Measurements from ENCODE around the gene ACP7.

Gene ACP7

DNA sequence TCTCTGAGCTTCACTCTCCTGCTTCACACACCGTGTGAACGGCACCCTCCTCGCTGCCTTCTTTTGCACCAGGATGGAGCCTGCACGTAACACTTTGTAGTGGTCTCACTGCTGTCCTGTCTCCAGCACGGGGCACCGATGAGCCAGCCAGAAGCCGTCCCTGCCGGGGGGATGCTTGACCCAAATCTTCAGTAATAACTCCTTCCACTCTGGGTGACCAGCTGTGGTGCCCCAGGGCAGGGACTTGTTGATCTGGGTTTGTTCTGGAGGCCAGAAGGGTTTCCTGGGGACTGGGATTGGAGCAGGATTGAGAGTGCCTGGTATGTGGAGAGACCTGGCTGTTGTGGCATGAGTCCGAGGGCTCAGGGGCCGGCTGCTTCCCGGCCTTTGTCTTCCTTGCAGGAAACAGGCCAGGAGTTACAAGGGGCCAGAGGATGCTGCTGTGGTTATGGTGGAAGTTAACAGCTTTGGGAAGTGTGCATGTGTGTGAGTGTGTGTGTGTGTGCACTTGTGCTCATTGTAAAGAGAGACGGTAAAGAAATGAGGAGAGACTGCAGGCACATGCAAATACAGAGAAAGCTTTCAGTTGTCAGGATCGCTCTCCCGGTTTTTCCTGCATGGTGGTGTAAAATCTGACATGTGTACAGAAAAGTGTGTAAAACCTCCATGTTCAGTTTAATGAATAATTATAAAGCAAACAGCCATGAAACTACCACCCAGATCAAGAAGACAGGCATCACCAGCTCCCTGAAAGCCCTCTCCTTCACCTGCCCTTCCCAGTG is 60.3 kb downstream of the ACP7 start:
- H3K4me3 ChIP-seq (ENCODE audit: low read length): no peak overlapping the region
- TF ChIP-seq, protein P1, sequence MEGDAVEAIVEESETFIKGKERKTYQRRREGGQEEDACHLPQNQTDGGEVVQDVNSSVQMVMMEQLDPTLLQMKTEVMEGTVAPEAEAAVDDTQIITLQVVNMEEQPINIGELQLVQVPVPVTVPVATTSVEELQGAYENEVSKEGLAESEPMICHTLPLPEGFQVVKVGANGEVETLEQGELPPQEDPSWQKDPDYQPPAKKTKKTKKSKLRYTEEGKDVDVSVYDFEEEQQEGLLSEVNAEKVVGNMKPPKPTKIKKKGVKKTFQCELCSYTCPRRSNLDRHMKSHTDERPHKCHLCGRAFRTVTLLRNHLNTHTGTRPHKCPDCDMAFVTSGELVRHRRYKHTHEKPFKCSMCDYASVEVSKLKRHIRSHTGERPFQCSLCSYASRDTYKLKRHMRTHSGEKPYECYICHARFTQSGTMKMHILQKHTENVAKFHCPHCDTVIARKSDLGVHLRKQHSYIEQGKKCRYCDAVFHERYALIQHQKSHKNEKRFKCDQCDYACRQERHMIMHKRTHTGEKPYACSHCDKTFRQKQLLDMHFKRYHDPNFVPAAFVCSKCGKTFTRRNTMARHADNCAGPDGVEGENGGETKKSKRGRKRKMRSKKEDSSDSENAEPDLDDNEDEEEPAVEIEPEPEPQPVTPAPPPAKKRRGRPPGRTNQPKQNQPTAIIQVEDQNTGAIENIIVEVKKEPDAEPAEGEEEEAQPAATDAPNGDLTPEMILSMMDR (IDR thresholded peaks at IDR 0.05; ENCODE audit: low read length): no peak
- TF ChIP-seq EZH2phosphoT487 (IDR thresholded peaks at IDR 0.05; ENCODE audit: low read length) (no peak), EZH2 (optimal IDR thresholded peaks at IDR 0.05; ENCODE audit: low read depth, low read length) (no peak)
- no peaks in the 10 kb centered on the region for H4K20me1 ChIP-seq (ENCODE audit: insufficient read depth, low read length)
- H3K9me3 ChIP-seq (replicated peaks; ENCODE audit: insufficient read depth, low read length): no peaks in the 10 kb centered on the region
- H3K79me2 ChIP-seq (ENCODE audit: low read length): peaks cover 39% of the 10 kb centered on the region
- H3K9ac ChIP-seq (ENCODE audit: low read length): no peak overlapping the region
- no peaks in the 10 kb centered on the region for H3K27me3 ChIP-seq (replicated peaks; ENCODE audit: insufficient read depth, low read length)
- H3K4me2 ChIP-seq (ENCODE audit: low read depth, low read length): no peak overlapping the region
- H3K4me1 ChIP-seq (ENCODE audit: low read length): no peaks in the 10 kb centered on the region
- H3F3A ChIP-seq (ENCODE audit: insufficient read depth, low read length): no peaks in the 10 kb centered on the region
- H3K9me2 ChIP-seq (replicated peaks; ENCODE audit: insufficient read depth, low read length): no peaks in the 10 kb centered on the region
- H3K27ac ChIP-seq (ENCODE audit: low read length): no peak overlapping the region
- H3K36me3 ChIP-seq (replicated peaks; ENCODE audit: insufficient read depth, low read length): no peaks in the 10 kb centered on the region
- H2AFZ ChIP-seq (ENCODE audit: low read length): no peak overlapping the region
- DNase-seq: no peak

- Histone ChIP-seq H3K27ac (ENCODE audit: low read length) (no peak overlapping the region), H2AFZ (ENCODE audit: low read length) (no peak overlapping the region), H3K4me3 (ENCODE audit: low read length) (no peak overlapping the region), H3K4me1 (ENCODE audit: low read length) (no peaks in the 10 kb centered on the region), H3K9ac (ENCODE audit: low read length) (no peak overlapping the region), H3K36me3 (replicated peaks; ENCODE audit: insufficient read depth, low read length) (no peaks in the 10 kb centered on the region), H4K20me1 (ENCODE audit: insufficient read depth, low read length) (no peaks in the 10 kb centered on the region), H3K4me2 (ENCODE audit: low read depth, low read length) (no peak overlapping the region), H3K27me3 (replicated peaks; ENCODE audit: insufficient read depth, low read length) (no peaks in the 10 kb centered on the region), H3K79me2 (ENCODE audit: low read length) (peaks cover 36% of the 10 kb centered on the region), H3K9me2 (replicated peaks; ENCODE audit: insufficient read depth, low read length) (no peaks in the 10 kb centered on the region), H3F3A (ENCODE audit: insufficient read depth, low read length) (no peaks in the 10 kb centered on the region), H3K9me3 (replicated peaks; ENCODE audit: insufficient read depth, low read length) (no peaks in the 10 kb centered on the region)
- TF ChIP-seq EZH2 (optimal IDR thresholded peaks at IDR 0.05; ENCODE audit: low read depth, low read length) (no peak), EZH2phosphoT487 (IDR thresholded peaks at IDR 0.05; ENCODE audit: low read length) (no peak)
- TF ChIP-seq, protein P1 (IDR thresholded peaks at IDR 0.05; ENCODE audit: low read length): no peak
- no peak for DNase-seq
Measured at GRCh38 chr19:39145180-39145953, 61.2 kb downstream of the ACP7 start.

DNA sequence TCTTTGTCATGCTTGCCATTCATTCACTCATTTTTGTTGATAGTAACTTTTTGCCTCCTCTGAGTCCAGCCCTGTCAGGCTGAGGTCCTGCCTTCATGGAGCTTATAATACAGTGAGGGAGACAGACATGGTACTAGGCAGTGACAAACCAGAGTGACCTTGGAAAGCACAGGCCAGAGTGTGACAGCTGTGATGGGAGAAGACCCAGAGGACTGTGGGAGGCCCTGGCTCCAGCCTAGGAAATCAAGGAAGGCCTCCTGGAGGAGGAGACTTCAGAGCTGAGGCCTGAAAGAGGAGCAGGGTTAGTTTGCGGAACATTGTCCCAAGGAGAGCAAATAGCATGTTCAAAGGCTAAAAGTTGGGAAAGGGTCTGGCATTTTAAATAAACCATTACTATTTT is 61.9 kb downstream of the ACP7 start:
- no peak for DNase-seq
- Histone ChIP-seq H3K36me3 (replicated peaks; ENCODE audit: insufficient read depth, low read length) (no peaks in the 10 kb centered on the region), H2AFZ (ENCODE audit: low read length) (no peak overlapping the region), H3K79me2 (ENCODE audit: low read length) (peaks cover 31% of the 10 kb centered on the region), H3K4me2 (ENCODE audit: low read depth, low read length) (no peak overlapping the region), H3K4me1 (ENCODE audit: low read length) (no peaks in the 10 kb centered on the region), H3K9me3 (replicated peaks; ENCODE audit: insufficient read depth, low read length) (no peaks in the 10 kb centered on the region), H3K4me3 (ENCODE audit: low read length) (no peak overlapping the region), H3K9ac (ENCODE audit: low read length) (no peak overlapping the region), H4K20me1 (ENCODE audit: insufficient read depth, low read length) (no peaks in the 10 kb centered on the region), H3K9me2 (replicated peaks; ENCODE audit: insufficient read depth, low read length) (no peaks in the 10 kb centered on the region), H3K27me3 (replicated peaks; ENCODE audit: insufficient read depth, low read length) (no peaks in the 10 kb centered on the region), H3F3A (ENCODE audit: insufficient read depth, low read length) (no peaks in the 10 kb centered on the region), H3K27ac (ENCODE audit: low read length) (no peak overlapping the region)
- TF ChIP-seq, protein P1 (IDR thresholded peaks at IDR 0.05; ENCODE audit: low read length): no peak
- TF ChIP-seq EZH2phosphoT487 (IDR thresholded peaks at IDR 0.05; ENCODE audit: low read length): no peak
